T-helper 2 cell treated with Interferon-gamma antibody and Interleukin-4, amounts not matched to agents 100 ng/mL and 5 ng/mL, for 36 hours (primary cell): Measurements from ENCODE around the gene CD163L1. TPM values are rescaled to one million over a fixed set of nuclear protein-coding genes. Genes with fewer than 3 reads are reported as not detected.

ENCODE experiments used
- intact Hi-C: fragments of 100-400 bp; cut with micrococcal nuclease; formaldehyde crosslinking; loops from one replicate; pipeline ENCODE4 v1.15.1; 2023
- total RNA-seq: library from RNA; stranded (reverse); gene quantifications from 2 replicates; pipeline ENCODE4 v1.2.3, GENCODE V29; 2022

CD163L1 gene
- total RNA-seq, 1 donor from 2014 or later, result not detected

DNA sequence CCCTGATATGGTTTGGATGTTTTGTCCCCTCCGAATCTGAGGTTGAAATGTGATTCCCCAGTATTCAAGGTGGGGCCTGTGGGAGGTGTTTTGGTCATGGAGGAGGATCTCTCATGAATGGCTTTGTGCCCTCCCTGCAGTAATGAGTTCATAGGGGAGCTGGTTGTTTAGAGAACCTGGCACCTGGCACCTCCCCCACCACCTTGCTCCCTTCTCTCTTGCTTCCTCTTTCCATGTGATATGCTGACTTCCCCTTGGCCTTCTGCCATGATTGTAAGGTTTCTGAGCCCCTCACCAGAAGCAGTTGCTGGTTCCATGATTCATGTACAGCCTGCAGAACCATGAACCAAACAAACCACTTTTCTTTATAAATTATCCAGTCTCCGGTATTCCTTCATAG is 32.6 kb downstream of the CD163L1 start:
- intact Hi-C loops, result no loop called here

DNA sequence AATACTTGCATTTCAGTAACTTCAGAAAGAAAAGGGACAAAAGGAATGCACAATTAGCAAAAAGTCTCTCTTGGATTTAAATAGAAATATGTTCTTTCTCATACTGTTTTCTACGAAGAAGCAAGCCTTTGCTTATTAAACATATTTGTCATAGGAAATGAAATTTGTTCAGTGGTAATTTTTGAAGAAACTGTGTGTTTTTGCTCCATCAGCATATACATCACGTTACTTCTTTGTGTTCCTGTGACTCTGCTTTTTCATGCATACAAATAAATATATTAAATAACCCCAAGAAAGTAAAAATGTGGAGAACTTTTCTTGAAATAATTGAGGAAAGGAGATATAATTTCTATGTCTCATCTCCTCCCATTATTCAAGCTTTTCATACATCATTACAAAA is 39.7 kb downstream of the CD163L1 start:
- intact Hi-C loops, result no loop called here

DNA sequence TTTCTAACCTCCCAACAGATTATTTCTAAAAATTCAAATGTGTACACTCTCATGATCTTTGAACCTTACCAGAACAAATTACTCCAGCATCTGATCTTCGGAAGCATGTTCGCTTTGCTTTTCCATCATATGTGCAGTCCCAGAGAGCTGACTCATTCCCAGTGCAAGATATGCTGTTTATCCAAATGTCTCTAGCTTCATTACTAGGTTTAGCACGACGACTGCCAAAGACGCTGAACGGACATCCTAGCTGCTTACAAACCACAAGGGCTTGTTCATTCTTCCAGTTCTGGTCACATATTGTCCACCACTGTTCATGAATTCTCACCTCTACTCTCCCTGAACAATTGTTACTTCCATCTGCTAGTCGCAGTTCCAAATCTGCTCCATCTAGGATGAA is 40.5 kb downstream of the CD163L1 start:
- intact Hi-C loops, result no loop called here

DNA sequence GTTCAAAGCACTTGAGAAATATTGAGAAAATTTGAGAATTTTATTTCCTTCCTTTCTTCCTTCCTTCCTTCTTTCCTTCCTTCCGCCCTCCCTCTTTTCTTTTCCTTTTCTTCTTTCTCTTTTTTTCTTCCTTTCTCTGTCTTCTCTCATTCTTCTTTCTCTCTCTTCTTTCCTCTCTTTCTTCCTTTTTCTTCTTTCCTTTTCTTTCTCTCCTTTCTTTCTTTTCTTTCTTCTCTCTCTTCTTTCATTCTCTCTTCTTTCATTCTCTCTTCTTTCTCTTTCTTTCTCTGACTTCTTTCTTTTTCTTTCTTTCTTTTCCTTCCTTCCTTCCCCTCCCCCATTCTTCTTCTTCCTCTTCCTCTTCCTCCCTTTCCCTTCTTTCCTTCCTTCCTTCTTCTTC is 44.9 kb downstream of the CD163L1 start:
- intact Hi-C loops, result no loop called here

DNA sequence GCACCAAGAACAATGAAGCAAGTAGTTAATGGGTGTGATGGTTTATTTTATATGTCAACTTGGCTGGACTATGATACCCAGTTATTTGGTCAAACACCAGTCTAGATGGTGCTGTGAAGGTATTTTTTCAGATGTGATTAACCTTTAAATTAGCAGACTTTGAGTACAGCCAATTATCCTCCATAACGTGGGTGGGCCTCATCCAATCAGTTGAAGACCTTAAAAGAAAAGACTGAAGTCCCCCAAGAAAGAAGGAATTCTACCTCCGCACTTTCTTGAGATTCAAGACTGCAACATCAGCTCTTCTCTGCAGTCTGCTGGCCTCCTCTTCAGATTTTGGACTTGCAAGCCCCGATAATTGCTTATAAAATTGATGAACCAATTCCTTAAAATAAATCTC is 47.5 kb downstream of the CD163L1 start:
- intact Hi-C loops, result no loop called here

DNA sequence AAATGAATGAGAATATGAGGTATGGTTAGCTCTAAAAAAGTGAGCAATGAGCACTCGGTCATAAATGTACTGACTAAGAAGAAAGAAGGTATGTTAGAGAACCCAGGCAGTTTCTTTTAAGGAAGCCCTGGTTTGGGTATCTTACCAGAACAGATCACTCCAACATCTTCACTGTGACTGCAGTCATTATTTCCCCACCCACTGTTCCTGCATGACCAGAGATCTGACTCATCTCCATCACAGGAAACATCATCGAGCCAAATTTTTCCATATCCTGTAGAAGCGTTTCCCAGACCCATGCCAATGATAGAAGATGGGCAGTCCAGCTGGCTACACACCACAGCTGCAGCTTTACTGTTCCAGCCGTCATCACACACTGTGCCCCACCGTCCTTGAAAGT is 48.0 kb downstream of the CD163L1 start:
- intact Hi-C loops, result no loop called here

DNA sequence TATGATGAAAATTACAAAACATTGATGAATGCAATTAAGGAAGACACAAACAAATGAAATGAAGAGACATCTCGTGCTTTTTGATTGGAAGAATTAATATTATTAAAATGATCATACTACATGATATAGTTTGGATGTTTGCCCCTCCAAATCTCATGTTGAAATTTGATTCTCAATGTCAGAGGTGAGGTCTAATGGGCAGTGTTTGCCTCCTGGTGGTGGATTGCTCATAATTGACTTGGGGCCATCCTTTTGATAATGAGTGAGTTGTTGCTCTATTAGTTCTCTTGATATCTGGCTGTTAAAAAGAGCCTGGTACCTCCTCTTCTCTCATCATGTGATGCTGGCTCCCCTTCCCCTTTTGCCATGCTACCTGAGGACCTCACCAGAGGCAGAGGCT is 56.7 kb downstream of the CD163L1 start:
- intact Hi-C loops, result no loop called here

DNA sequence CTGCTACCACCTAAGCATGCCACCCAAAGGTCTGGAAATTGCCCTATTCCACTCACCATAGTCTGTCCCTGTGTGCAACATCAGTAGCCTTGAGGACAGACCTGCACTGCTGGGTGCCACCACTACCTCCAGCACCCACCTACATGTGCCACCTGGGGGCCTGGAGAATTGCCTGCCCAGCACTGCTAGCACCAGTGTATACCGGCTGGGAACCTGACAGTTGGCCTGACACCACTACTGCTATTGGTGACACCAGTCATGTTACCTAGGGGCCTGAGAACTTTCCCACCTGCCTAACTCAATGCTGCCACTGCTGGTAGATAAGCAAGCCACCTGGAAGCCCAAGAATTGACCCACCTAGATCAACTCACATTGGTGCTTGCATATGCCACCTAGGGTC is 60.8 kb downstream of the CD163L1 start:
- intact Hi-C loops, result no loop called here

DNA sequence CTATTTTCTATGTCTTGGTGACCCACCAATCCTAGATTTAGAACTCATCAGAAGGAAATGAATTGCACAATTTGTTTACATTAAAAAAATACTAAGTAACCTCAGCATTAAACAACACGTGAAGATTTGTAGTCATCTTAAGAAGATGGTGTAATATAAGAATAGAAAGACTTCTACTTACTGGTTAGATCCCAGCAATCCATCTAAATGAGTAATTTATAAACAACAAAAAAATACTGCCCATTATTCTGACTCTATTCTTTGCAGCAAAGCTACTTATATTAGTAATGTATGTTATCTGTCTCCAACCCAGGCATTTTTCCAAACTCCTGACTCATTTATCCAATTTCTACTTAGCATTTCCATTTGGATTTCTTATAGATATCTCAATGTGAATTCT is 67.8 kb downstream of the CD163L1 start:
- intact Hi-C loops, result no loop called here

DNA sequence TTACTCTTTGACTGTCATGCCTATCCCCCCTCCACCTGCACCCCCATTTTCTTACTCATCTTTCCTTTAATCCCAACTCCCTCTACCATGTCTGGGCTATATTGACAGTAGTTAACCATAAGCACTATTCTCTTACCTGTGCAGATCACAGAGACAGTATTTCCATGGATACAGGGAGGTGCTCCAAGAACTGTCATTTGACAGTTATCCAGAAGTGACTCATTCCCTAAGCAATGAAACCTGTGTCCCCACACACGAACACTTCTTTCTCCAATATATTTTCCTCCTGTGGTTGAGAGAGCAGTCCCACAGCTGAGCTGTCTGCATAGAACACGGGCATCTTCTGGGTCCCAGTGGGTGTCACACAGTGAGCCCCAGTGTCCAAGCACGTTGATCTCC is 68.8 kb downstream of the CD163L1 start:
- intact Hi-C loops, result no loop called here

DNA sequence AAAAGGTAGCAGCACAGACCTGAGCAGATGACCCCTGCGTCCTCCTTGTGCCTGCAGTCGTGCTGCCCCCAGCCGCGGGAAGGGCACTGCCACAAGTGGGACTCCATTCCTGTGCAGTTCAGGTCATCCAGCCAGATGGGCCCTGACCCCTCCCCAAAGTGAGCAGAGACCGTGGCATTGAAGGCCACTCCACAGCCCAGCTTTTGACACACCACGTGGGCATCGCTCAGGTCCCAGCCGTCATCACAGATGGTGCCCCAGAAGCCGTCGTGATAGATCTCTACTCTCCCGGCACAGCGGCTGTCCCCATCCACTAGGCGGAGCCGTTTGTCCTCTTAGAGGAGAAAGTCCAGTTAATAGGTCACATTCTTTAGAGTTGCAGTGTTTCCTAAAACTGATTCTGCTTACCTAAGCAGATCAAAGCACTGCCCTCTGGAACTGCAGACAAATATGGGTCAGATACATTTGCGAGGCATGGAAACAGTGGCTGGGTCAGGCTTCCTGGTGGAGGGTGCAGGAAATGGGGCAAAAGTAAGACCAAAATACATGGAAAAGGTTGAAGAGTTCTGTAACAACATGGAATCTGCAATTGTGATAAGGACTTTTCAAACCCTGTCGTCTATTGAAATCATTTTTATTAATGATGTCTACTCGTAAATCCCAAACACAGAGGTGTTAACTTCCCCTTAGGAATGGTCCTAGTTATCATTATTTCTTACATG is 69.4 kb downstream of the CD163L1 start:
- intact Hi-C loops, result no loop called here

DNA sequence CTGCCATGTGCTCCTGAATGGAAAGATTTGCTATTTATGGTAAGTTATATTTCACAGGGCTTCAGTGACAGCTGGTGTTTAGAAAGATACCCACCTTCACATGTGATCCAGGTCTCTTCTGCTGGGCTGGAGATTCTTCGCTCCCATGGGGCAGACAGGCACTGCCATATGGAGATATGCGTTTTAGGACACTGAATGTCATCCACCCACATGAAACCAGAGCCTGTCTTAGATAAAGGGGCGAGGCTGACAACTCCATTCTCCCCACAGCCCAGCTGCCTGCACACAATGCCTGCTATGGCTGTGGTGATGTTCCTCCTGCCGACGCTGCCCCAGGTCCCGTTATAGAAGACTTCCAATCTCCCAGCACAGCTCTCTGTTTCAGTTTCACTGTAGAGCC is 70.7 kb downstream of the CD163L1 start:
- intact Hi-C loops, result no loop called here

DNA sequence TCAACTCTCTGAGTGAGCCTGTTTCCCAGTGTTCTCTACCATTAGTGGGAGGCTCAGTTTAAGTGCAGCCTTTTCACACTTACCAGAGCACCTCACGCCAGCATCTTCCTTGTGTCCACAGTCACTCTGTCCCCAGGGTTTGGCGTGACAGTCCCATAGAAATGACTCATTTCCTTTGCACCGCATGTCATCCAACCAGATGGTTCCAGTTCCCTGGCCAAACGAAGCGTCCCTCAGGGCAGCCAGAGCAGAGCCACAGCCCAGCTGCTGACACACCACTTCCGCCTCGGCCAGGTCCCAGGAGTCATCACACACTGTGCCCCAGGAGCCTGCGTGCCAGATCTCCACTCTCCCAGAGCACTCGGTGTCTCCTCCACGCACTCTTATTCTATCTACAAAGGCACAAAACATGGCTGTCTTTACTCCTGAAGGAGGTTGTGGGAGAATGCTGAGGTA is 74.7 kb downstream of the CD163L1 start:
- intact Hi-C loops, result no loop called here

DNA sequence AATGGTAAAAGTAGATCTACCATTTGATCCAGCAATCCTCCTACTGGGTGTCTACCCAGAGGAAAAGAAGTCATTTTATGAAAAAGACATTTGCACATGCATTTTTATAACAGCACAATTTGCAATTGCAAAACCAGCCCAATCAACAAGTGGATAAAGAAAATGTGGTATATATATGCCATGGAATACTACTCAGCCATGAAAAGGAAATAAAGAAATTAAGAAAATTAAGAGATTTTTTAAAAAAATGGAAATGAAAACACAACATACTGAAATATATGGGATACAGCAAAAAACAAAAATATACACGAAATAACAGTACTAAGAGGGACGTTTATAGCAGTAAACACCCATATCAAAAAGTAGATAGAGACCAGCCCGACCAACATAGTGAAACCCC is 81.2 kb downstream of the CD163L1 start:
- intact Hi-C loops, result no loop called here

DNA sequence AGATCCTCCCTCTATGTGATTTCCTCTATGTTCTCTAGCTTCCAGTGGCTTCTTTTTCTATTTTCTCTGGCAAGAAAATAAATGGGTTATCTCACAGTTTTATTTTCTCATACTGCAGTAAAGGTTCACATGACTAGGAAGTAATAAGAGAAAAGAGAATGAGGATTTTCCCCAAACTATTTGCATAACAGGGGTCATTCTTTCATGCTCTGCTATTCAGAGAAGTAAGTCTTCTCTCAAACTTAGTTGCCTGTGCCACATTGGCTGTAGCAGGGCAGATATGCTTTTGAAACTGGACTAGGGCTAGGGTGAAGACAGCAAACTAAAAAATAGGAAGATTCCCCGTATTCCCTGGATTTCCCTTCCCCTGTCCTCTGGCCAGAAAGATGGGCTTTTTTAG is 82.7 kb downstream of the CD163L1 start:
- intact Hi-C loops, result no loop called here

DNA sequence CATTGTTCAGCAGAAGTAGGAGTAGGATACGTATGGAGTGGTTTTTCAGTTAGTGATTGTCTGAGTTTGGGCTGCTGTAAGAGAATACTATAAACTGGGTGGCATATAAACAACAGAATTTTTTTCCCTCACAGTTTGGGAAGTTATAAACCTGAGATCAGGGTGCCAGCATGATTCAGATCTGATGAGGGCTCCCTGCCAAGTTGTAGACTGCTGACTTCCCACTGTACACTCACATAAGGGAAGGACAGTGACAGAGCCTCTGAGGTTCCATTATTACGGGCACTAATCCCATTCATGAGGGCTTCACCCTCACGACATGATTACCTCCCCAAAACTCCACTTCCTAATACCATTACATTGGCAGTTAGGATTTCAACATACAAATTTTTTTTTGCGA is 89.4 kb downstream of the CD163L1 start:
- intact Hi-C loops, result no loop called here

DNA sequence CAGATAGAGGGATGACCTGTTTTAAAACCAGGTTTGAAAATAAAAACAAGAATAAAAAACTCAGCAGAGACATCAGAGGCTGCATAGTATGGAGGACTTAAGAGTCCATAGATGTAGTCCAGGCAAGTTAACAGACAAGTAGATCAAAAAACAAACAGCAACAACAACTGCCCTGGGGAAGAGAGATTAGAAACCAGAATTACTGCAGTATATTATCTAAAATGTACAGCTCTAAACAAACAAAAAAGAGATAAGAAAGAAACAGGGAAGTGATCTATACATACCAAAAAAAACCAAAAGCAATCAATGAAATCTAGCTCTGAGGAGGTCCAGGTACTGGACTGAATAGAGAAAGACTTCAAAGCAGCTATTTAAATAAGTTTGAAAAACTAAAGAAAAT is 91.3 kb downstream of the CD163L1 start:
- intact Hi-C loops, result no loop called here

DNA sequence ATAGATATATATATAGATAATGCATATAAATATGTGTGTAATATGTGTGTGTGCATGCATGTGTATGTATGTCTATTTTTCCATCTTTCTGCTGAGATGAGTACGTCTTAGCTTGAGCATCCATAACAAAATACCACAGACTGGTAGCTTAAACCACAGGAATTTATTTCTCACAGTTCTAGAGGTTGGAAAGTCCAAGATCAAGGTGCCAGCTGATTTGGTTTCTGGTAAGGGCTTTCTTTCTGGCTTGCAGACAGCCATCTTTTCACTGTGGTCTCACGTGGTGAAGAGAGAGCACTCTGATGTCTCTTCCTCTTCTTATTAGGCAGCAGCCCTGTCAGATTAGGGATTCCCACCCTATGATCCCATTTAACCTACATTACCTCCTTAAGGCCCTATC is 92.8 kb downstream of the CD163L1 start:
- intact Hi-C loops, result no loop called here

DNA sequence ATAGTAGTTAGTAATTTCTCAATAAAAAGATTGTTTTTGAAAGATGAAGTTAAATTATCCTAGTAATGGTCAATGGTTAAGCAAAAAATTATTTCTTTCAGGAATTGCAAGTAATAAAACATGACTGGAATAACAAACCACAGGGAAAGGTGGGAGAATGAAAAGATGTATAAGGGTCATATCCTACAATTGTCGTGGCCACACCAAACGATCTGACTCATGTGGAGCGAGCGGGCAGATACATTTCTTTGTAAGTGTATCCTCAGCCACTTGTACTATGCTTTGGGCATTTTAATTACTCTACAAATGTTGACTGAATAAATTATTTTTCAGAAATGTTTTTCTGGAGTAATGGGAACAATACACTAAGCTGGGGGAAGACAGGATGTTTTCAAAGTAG is 94.5 kb downstream of the CD163L1 start:
- intact Hi-C loops, result no loop called here

DNA sequence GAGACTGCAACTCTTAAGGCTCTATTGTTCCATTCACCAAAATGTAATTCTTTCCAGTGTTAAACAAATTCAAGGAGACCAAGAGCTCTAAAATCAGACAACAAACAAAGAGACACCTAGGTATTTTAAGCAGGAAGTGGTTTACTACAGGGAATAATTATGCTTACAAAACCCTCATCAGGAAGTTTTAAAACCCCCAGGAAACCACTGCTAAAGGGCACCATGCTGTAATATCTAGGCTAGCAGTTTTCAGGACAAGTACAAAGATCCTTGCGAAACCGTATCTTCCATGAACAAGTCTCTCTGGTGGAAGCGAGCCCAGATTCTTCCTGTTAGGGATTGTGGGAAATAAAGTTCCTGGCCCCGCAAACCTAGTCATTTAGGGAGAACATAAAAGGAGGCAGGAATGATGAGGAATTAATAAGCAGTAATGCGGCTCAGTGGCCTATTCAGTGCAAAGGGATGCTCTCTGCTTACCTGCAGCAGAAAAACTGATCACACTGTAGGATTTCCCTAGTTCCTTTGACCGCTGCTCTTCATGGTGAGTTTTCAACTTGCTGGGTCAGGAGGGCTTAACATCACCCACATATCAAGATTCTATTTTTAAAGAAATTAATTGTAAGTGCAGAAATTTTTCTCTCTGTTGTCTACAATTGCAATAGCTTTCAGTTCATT is 97.3 kb downstream of the CD163L1 start:
- intact Hi-C loops, result no loop called here

DNA sequence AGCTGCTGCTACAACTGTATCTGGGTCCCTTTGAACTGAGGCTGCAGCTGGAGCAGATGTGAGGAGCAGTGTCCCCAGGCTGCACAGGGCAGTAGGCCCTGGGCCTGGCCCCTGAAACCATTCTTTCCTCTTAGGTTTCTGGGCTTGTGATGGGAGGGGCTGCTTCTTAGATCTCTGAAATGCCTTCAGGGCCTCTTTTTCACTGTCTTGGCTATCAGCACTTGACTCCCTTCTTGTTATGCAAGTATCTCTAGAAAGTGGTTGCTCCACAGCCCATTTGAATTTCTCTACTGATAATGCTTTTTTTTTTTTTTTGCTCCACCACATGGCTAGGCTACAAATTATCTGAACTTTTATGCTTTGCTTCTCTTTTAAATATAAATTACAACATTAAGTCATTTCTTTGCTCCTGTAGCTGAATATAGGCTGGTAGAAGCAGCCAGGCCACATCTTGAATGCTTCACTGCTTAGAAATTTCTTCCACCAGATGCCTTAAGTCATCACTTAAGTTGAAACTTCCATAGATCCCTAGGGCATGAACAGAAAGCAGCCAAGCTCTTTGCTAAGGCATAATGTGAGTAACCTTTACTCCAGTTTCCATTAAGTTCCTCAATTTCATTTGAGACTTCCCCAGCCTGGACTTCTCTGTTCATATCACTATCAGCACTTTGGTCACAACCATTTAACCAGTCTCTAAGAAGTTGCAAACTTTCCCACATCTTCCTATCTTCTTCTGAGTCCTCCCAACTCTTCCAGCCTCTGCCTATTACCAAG is 98.9 kb downstream of the CD163L1 start:
- intact Hi-C loops, result no loop called here

DNA sequence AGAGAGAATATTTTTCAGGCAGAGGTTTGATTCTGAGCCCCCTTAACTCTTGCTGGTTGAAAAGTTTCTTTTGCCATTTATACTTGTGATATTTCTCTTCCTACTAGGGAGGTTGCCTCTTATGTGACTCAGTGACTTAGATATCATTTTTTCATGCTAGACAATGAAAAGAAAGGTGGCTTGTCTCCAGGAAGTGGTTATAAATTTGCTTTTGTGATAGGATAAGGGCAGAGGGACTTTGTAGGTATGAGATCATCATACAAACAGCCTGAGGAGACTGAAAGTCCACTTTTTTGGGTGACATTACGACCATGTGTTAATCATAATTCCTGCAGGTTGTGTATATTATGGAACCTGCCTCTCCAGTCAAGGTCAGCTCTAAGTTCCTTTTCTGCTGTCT is 104.3 kb downstream of the CD163L1 start:
- intact Hi-C loops, result no loop called here
